HFFc6 (cell line): ENCODE results near the gene ECE1. TPM values are rescaled to one million over a fixed set of nuclear protein-coding genes. Genes with fewer than 3 reads are reported as not detected.

ENCODE experiments used
- DNase-seq: peaks from one replicate; pipeline ENCODE4 v3.0.0-alpha.2; 2018
- H3K27ac Mint-ChIP-seq: 2 replicates; pipeline ENCODE4 v1.8.0; 2020; ENCODE audit warnings: mild to moderate bottlenecking, mixed read lengths
- H3K27me3 Mint-ChIP-seq: 2 replicates; pipeline ENCODE4 v1.8.0; 2021; ENCODE audit warnings: mild to moderate bottlenecking, moderate library complexity, mixed read lengths; ENCODE audit not compliant: insufficient read depth
- H3K36me3 Mint-ChIP-seq: 2 replicates; pipeline ENCODE4 v1.8.0; 2021; ENCODE audit warnings: low read depth, mixed read lengths
- H3K4me1 Mint-ChIP-seq: 2 replicates; pipeline ENCODE4 v1.8.0; 2020; ENCODE audit warnings: low read depth, mixed read lengths
- H3K4me3 Mint-ChIP-seq: 2 replicates; pipeline ENCODE4 v1.8.0; 2020; ENCODE audit warnings: mild to moderate bottlenecking, moderate library complexity, mixed read lengths
- H3K9me3 Mint-ChIP-seq: 2 replicates; pipeline ENCODE4 v1.8.0; 2020; ENCODE audit warnings: mild to moderate bottlenecking, mixed read lengths
- long read RNA-seq: library from polyadenylated mRNA; unstranded; transcript quantifications from one replicate; pipeline ENCODE4 v2.0.0, GENCODE V29; 2019
- total RNA-seq, 6 experiments: library from RNA; stranded (reverse); fragmentation: NEBNext Ultra II Directional; extraction: Animal tissue kit (Norgen Biotek cat#: 25700); gene quantifications; 2 replicates in 1 of 6; 3 replicates in 5 of 6; pipeline ENCODE4 v1.2.3, GENCODE V29; 2021
- TF ChIP-seq, protein P1 (sequence below): fragments of 200-600 bp; sonication (generic); IDR thresholded peaks from 2 replicates; pipeline ENCODE4 v1.5.0; 2021; ENCODE audit warnings: antibody characterized with exemption, mild to moderate bottlenecking

Gene ECE1
- total RNA-seq: 100 to 1,000 TPM; 116 to 134 (median 124) TPM
- long read RNA-seq, full-length matches to known transcripts: 51 of 97 reads
- long read RNA-seq, partial matches to known transcripts: 12 of 97 reads
- long read RNA-seq, other reads (novel, unspliced or antisense): 34 of 97 reads

DNA sequence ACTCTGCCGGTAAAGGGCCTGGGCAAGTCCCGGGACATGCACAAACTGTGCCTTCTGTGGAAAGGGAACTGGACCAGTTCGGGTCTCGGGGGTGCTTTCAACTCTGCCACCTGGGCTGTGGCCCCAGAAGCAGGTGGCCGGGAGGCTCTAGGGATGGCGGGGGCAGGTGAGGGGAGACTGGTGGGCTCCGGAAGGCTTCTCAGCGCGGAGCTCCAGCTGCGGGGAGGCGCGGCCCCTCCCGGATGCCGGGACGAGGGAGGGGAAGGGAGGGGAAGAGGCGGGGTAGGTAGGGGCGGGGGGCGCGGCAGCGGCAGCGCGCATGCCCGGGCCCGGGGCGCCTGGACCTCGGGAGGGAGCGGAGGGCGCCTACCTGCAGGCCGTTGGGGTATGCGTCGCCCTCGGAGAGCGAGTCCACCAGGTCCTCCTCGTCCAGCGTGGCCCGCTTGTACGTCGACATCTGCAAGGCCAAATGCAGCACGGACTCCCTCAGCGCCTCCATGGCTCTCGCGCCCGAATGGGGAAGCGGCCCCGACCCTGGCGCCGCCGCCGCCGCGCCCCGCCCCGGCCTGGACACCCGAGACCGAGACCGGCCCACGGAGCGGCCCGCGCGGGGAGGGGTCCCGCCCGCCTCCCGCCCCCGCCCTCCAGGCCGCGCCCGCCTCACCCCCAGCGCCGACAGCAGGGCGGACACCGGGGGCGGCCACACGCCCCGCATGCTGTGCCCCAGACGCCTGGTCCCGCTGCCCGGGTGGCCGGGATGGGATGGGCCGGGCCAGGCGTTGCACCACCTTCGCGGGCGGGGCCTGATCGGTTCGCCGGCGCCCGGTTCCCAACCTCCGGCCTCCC lies at the start of gene ECE1:
TSS of gene ECE1 (minus strand) at position 764 of the 846 bp plus-strand sequence. CDS start at position 715, 49 bp downstream.
- TF ChIP-seq, protein P1, sequence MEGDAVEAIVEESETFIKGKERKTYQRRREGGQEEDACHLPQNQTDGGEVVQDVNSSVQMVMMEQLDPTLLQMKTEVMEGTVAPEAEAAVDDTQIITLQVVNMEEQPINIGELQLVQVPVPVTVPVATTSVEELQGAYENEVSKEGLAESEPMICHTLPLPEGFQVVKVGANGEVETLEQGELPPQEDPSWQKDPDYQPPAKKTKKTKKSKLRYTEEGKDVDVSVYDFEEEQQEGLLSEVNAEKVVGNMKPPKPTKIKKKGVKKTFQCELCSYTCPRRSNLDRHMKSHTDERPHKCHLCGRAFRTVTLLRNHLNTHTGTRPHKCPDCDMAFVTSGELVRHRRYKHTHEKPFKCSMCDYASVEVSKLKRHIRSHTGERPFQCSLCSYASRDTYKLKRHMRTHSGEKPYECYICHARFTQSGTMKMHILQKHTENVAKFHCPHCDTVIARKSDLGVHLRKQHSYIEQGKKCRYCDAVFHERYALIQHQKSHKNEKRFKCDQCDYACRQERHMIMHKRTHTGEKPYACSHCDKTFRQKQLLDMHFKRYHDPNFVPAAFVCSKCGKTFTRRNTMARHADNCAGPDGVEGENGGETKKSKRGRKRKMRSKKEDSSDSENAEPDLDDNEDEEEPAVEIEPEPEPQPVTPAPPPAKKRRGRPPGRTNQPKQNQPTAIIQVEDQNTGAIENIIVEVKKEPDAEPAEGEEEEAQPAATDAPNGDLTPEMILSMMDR: no peak
- peak within 1 kb of the TSS; percentile 84 for H3K27ac Mint-ChIP-seq
- H3K27me3 Mint-ChIP-seq: peaks cover 3% of the 10 kb centered on the region; the same call in 1 of the 2 replicates
- H3K4me1 Mint-ChIP-seq: peaks cover 43% of the 10 kb centered on the region
- H3K9me3 Mint-ChIP-seq: no peaks in the 10 kb centered on the region
- H3K36me3 Mint-ChIP-seq: peaks cover 4% of the 10 kb centered on the region; the same call in 1 of the 2 replicates
- DNase-seq: no peak
- H3K4me3 Mint-ChIP-seq: peak within 1 kb of the TSS; percentile 92

DNA sequence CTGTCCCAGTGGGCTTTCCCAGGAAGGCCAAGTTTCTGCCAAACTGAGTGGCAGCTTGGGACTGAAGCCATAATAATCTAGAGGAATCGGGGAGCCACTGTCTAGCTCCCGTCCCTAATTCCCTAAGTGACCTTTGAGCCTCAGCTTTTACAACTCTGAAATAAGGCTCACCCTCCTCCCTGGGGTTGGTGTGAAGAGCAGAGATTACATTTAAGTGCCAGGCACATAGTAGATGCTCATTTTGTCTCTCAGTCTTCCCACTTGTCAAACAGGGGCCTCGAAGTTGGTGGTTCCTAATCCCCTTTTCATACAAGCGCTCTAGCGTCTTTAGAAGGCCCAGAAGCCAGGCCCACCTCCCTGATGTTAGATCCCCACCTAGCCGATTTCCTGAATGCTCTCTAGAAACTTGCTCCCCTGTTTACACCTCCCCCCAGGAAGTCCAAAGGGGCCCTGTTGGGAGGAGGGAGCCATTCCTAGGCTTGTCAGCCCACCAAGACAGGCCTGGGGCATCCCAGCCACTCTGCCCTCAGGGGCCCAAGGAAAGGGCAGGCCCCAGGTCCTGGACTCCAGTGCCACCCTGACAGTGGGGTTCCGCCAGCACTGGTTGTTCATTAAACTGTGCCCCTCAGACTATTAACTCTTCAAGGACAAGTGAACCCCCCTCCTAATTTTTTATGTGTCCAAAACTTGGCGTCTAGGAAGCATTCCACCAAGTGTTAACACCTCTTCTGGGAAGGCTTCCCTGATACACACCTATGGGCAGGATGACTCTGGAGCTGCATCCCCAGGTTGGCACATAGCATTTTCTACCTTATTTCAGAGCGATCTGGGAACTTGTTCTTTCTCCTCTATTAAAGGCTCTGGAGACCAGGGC lies 49.3 kb upstream of the ECE1 start:
- Mint-ChIP-seq H3K27me3 (peaks cover 1% of the 10 kb centered on the region), H3K27ac (0 out of 2 replicates have a peak overlapping the region, but pooled peaks have one; percentile 36), H3K36me3 (no peaks in the 10 kb centered on the region), H3K4me1 (peaks cover 71% of the 10 kb centered on the region), H3K4me3 (no peak overlapping the region), H3K9me3 (no peaks in the 10 kb centered on the region)
- TF ChIP-seq, protein P1: no peak
- no peak for DNase-seq

DNA sequence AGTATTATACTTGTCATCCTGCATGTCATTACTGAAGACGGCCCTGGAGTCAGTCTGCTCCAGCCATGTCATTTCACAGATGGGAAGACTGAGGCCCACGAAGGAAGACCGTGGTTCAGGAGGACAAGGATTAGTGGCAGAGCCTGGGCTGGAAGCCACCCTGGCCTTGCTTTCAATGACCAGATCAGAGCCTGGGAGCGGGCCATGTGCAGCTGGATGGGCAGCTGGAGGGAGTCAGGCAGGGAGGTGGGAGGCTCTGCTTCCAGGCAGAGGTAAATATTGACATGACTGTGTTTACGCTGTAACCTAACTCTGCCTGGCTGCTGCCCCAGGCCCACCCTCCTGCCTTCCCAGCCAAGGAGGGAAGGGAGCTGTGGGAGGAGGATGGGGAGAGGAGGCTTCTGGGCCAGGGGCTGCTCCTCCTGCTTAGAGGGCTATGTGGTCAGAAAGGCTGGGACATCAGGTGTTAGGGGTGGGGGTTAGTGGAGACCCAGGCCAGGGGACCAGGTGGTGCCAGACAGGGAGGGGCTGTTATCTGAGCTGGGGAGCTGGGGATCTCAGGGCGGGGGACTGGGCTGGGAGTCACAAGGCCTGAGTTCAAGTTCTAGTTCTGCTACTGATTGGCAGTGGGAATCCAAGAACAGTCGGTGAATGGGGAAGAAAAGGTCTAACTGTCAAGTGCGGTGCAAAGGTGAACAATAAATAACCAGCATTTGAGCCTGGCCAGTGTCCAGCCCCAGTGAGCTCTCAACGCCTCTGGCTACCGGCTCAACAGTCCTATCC lies 48.5 kb upstream of the ECE1 start:
- peak overlapping the region; percentile 71 for H3K27ac Mint-ChIP-seq
- no peaks in the 10 kb centered on the region for H3K9me3 Mint-ChIP-seq
- H3K27me3 Mint-ChIP-seq: peaks cover 1% of the 10 kb centered on the region
- no peak for DNase-seq
- TF ChIP-seq, protein P1: no peak
- H3K4me1 Mint-ChIP-seq: peaks cover 74% of the 10 kb centered on the region
- H3K36me3 Mint-ChIP-seq: no peaks in the 10 kb centered on the region
- H3K4me3 Mint-ChIP-seq: no peak overlapping the region

DNA sequence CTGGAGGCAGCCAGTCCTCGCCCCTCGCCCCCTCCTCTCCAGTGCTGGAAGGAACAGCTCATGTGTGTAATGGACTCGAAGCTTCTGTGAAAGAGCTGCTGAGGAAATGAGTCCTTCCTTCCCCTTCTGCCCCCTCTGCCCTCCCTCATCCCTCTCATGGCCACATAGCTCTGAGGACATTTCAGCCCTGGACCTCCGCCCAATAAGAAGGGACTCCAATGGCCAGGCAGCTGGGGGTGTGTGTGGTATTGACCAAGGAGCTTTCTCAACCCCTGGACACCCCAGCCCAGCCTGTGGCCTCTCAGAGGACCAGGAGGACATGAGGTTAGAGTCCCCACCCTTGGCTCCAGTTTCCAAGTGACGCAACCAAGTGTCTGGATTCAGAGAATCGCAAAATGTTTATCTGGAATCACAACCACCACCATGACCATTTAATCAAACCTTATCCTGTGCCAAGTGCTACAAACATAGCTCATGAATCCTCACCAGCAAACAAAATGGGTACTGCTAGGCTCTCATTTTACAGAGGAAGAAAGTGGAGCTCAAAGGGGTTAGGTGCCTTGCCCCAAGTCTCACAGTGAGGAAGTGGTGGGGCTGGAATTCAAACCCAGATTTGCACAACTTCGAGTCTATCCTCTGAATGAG lies 47.8 kb upstream of the ECE1 start:
- TF ChIP-seq, protein P1: no peak
- Mint-ChIP-seq H3K27me3 (peaks cover 1% of the 10 kb centered on the region), H3K27ac (peak overlapping the region; percentile 71), H3K4me1 (peaks cover 69% of the 10 kb centered on the region), H3K4me3 (no peak overlapping the region), H3K36me3 (no peaks in the 10 kb centered on the region), H3K9me3 (no peaks in the 10 kb centered on the region)
- peak; percentile 38 for DNase-seq
